NCI-H1105 treated with DMSO at 0.1 percent for 48 hours (cell line): ENCODE data around the gene NPBWR2.

Experiments
- DNase-seq: peaks from one replicate; lab custom pipeline; 2025; lab: John Stamatoyannopoulos, UW

Gene NPBWR2

GRCh38 chr20:64056889-64057627, 50.3 kb downstream of the NPBWR2 start:
- DNase-seq = no peak

GRCh38 chr20:64056639-64056888, 50.8 kb downstream of the NPBWR2 start:
- no peak for DNase-seq

- no peak for DNase-seq
These were observed 51.3 kb downstream of the NPBWR2 start for GRCh38 chr20:64055893-64056638.

- no peak for DNase-seq
These were observed 51.9 kb downstream of the NPBWR2 start for GRCh38 chr20:64055396-64055892.

- no peak for DNase-seq
These were observed 53.3 kb downstream of the NPBWR2 start for GRCh38 chr20:64053841-64054661.
